MM.1S (cell line): Measurements from ENCODE around the gene GABRB2.

Experiments used
- CTCF ChIP-seq: fragments of 300-600 bp; sonication (generic); IDR thresholded peaks from 2 replicates; pipeline ENCODE4 v1.5.1; 2016; ENCODE audit warnings: antibody characterized with exemption, low read length, mixed read lengths
- EZH2 ChIP-seq: fragments of 300-600 bp; sonication (generic); optimal IDR thresholded peaks from 2 replicates; pipeline ENCODE3; 2017; ENCODE audit warnings: low read depth, mild to moderate bottlenecking, antibody characterized with exemption, low read length, mixed read lengths

- no peak for TF ChIP-seq CTCF
- TF ChIP-seq EZH2 = no peak
These were observed 267.5 kb downstream of the GABRB2 start for GRCh38 chr5:161278739-161279660.
